UCSD-AML1 (cell line): ENCODE data around the gene SRGAP1.

ENCODE experiments used
- DNase-seq: peaks from one replicate; lab custom pipeline; 2025; ENCODE audit not compliant: unreplicated experiment; lab: John Stamatoyannopoulos, UW

The SRGAP1 gene

GRCh38 chr12:63931703-63932102 lies 87.2 kb downstream of the SRGAP1 start:
- no peak for DNase-seq

- no peak for DNase-seq
Observed at GRCh38 chr12:63934936-63935335, 90.4 kb downstream of the SRGAP1 start.

GRCh38 chr12:63935361-63935760 lies 90.9 kb downstream of the SRGAP1 start:
- DNase-seq, result no peak

GRCh38 chr12:63937378-63938316 lies 93.1 kb downstream of the SRGAP1 start:
- no peak for DNase-seq

GRCh38 chr12:63940310-63941005 lies 96.0 kb downstream of the SRGAP1 start:
- no peak for DNase-seq

GRCh38 chr12:63941166-63941800 lies 96.8 kb downstream of the SRGAP1 start:
- no peak for DNase-seq

- DNase-seq, result no peak
Observed at GRCh38 chr12:63941879-63942278, 97.4 kb downstream of the SRGAP1 start.

GRCh38 chr12:63942464-63943241 lies 98.2 kb downstream of the SRGAP1 start:
- no peak for DNase-seq

GRCh38 chr12:63944034-63944579 lies 99.6 kb downstream of the SRGAP1 start:
- no peak for DNase-seq

- DNase-seq, result no peak
Observed at GRCh38 chr12:63944586-63945228, 100.2 kb downstream of the SRGAP1 start.

- DNase-seq, result no peak
Observed at GRCh38 chr12:63945777-63946176, 101.3 kb downstream of the SRGAP1 start.

- no peak for DNase-seq
Observed at GRCh38 chr12:63948211-63948610, 103.7 kb downstream of the SRGAP1 start.

- DNase-seq, result no peak
Observed at GRCh38 chr12:63949902-63950301, 105.4 kb downstream of the SRGAP1 start.

GRCh38 chr12:63952995-63953394 lies 108.5 kb downstream of the SRGAP1 start:
- no peak for DNase-seq

- no peak for DNase-seq
Observed at GRCh38 chr12:63955831-63956666, 111.5 kb downstream of the SRGAP1 start.

- DNase-seq, result no peak
Observed at GRCh38 chr12:63957496-63957895, 113.0 kb downstream of the SRGAP1 start.

- DNase-seq, result no peak
Observed at GRCh38 chr12:63958876-63959580, 114.5 kb downstream of the SRGAP1 start.

GRCh38 chr12:63961048-63961447 lies 116.5 kb downstream of the SRGAP1 start:
- no peak for DNase-seq

- no peak for DNase-seq
Observed at GRCh38 chr12:63961543-63961942, 117.0 kb downstream of the SRGAP1 start.
